Right renal cortex interstitium (tissue), 3 donors: ENCODE data around the gene IL6ST. TPM values are rescaled to one million over a fixed set of nuclear protein-coding genes. Genes with fewer than 3 reads are reported as not detected.

Experiments used
- DNase-seq, 3 donors: peaks; one replicate each; pipeline ENCODE4 v3.0.0-alpha.2; 2013; ENCODE audit warnings: low read depth in 3 of 3, low spot score in 2 of 3
- polyA plus RNA-seq, 3 donors: library from polyadenylated mRNA; unstranded; fragments of 120-200 nt; gene quantifications; one replicate each; pipeline ENCODE4 v1.2.1, GENCODE V29; 2013; ENCODE audit not compliant: insufficient read length in 3 of 3

The IL6ST gene
- polyA plus RNA-seq, 3 donors: 143 to 153 (median 152) TPM

DNA sequence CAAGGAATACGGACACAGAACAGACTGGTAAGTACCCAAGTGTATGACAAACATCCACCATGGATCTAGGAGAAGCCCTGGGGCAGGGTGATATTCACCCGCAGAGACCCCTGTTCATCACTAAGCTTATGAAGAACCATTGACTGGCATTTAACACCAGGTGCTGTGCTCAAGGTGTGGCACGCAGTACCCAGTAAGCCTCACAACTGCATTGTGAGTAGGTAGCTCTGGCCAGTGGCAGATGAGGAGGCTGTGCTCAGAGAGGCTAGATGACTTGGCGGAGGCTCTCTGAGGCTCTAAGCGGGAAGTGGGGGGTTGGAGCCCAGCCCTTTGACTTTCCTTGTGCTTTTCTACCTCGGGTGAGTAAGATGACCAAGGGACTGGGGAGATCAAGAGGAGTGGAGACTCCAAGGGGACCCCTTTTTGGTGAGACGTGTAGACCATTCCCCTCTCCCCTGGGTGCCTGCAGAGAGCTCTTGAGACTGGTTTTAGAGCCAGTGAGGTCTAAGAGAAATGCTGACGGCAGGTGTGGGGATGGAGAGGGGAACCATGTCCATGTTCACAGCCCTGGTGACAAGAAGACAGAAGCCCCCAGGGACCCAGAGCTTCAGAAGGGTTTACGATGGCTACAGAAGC lies 70.8 kb downstream of the IL6ST start:
- DNase-seq: no peak

DNA sequence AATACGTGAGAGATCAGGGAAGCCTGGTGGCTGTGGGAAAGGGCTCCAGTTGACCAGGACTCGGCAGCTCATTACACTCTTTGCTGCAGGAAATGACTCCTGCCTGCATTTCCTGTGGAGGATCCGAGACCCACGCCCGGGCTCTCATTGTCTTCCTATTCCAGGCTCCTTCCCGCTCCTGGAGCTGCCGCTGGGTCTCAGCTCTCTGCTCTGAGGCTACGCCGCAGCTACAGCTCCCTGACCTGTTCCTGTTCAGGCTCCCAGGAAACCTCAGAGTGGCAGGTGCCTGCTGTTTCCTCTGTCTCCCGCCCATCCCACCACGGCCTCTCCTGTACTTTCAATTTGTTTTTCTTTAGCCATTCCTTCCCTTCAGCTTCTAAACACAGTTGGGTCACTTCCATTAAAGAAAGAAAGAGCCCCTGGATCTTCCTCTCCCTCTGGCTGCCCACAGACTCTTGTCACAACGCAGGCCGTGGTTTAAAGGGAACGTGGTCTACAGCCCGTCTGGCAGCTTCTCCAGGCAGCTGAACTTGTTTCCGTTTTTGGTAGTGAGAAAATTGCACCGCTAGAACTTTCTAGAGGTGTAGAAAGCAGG lies 71.5 kb downstream of the IL6ST start:
- no peak for DNase-seq

DNA sequence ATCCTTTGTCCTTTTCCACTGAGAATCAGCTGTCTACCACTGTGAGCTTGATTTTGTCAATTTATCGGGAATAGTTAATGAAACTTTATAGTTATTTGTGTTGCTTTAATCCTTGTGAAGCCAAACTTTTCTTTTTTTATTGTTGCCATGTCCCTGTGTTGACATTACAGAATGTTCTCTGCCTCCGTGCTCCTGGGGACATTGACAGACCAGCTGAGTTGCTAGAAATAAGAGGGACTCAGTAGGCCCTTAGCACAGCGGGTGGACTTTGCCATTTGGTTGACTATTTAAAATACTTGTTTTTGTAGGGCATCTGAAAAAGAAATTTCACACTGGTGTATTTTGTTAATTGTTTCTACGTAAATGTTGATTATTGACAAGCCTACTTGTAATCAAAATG lies 73.1 kb downstream of the IL6ST start:
- no peak for DNase-seq

DNA sequence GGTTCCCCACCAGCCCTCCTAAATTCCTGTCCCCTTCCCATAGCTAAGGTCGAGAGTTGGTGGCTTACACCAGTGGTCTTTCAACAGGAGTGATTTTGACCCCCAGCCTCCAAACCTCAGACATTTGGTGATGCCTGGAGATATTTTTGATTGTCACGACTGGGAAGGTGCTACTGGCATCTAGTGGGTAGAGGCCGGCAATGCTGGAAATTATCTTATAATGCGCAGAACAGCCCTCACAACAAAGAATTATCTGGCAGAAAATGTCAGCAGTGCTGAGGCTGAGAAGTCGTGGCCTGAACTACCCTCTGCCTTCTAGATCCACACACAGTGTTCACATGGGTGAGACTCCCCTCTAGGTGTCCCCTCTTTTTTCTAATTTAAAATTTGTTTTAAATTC lies 74.0 kb downstream of the IL6ST start:
- DNase-seq: no peak

DNA sequence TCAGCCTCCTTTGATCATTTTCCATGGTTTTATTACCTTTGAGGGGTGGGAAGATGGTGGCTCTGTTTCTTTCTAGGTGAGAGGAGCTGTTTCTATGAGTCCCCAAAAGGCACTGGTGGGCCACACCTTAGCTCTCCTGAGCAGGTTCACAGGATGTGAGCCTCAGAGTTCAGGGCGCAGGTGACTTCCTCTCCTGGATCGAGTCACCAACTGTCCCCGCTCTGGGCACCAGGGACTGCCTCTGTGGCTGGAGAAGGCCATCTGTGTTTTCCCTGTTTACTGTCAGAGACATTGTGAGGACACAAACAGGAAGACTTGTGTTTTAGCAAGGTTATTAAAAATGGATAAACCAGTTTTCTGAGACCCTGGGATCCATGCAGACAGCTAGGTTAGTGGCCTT lies 75.1 kb downstream of the IL6ST start:
- DNase-seq: no peak

DNA sequence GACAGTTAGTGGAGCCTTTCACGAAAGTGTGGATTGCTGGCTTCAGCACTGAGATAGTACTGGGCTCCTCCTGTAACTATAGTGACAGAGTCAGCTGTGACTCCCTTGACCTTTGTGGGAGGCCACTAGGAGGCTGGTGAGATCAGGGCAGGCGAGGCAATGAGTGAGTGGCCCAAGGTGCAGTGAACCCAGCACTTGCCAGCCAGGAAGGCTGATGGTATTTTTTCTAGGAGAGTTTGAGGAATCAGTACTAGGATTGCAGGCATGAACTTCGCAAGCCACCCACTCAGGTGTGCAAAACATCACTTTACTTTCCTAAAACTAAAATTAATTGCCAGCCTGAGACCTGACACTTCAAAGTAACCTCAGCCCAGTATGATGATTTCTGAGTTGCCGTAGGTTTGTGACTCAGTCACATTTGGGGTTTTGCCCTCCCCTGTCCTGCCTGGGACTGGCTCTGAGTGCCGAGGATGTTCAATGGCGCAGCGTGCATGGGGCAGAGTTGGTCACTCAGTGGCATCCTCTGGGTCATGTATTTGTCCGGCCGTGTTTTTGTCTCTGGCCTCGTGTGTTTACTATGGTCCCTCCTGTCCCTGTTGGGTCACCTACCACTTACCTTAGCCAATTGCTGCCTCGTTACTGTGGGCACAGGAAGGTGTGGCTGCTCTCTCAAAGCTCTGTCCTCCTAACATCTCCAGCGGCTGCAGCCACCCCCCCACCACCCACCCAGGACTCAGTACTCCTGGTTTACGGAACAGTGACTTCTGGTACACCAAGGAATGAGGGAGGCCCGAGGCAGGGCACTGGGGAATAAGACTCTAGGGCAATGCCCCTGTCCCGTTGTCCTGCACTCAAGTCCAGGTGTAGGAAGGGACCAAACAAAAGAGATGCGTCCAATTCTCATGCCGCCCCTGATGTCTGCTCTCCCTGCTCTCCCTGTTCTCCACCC lies 76.4 kb downstream of the IL6ST start:
- no peak for DNase-seq

DNA sequence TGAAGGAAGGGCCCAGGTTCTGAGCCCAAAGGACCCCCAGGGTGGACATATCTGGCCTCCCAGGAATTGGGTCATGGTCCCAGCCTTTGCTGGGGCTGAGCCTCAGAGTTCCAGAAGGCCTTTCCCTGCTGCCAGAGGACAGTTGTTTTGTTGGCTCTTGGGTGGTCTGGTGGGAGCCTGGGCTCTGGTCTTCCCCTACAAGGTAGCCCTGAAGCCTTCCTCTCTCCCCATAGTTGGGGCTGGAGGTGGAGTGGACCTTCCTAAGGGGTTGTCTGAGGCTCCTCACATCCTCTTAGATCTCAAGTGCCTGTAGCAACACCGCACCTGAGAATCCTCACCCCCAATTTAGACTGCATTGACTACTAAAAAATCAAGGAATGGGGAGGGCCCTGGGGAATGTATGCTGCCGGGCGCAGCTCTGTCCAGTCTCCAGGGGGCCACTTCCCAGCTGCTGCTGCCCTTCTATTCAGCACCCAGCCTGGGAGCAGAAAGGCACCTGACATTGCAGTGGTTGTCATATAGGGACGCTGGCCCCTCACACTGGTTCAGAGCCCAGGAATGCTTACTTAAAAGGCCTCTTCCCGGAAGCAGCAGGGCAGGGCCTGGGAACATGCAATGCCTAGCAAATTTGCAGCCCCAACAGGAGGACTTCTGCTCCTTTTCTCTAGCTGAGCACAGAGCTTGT lies 77.2 kb downstream of the IL6ST start:
- DNase-seq: no peak

DNA sequence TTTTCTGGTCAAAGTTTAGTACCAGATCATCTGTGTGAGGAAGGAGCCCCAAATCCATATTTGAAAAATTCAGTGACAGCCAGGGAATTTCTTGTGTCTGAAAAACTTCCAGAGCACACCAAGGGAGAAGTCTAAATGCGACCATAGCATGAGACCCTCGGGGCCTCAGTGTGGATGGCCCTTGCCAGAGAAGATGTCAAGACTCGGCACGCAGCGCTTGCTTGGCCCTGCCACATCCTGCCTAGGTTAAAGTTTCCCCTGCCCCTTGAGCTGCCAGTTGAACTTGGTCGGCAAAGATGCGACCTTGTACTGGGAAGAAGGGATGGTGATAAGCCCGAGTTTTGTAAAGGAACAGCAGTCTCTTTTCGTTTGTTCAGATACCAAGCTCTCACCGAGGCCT lies 77.8 kb downstream of the IL6ST start:
- no peak for DNase-seq

DNA sequence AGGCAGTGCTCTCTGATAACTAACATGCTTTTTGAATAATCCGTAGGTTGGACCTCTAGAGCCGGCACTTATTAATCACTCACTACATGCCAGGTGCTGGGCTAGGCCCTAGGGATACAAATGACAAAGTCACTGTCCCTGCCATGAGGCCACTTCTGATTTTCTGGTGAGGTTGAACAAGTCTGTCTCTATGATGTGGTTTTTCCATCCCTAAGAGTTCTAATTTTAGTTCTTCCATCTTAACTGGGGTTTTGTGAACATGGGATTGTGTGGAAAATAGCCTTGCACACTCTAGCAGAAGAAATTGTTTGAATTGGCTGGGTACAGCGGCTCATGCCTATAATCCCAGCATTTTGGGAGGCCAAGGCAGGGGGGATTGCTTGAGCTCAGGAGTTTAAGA lies 79.0 kb downstream of the IL6ST start:
- DNase-seq: no peak

DNA sequence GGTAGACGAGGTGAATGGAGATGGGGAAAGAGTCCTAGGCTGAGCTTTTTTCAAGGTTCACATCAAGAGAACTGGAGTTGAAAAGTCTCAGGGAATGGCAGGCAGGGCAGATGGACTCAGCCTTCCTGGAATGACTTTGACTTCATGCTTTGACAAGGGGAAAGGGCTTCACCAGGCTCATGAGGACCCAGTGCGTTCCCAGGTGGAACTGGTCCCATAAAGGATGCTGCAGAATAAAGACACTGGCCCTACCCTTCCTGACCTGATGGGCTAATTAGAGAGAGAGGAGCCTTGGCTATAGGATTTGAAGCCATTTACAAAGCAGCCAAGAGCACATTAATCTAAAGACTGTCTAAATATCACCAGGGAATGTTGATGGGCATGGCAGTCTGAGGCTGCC lies 79.8 kb downstream of the IL6ST start:
- DNase-seq: no peak

DNA sequence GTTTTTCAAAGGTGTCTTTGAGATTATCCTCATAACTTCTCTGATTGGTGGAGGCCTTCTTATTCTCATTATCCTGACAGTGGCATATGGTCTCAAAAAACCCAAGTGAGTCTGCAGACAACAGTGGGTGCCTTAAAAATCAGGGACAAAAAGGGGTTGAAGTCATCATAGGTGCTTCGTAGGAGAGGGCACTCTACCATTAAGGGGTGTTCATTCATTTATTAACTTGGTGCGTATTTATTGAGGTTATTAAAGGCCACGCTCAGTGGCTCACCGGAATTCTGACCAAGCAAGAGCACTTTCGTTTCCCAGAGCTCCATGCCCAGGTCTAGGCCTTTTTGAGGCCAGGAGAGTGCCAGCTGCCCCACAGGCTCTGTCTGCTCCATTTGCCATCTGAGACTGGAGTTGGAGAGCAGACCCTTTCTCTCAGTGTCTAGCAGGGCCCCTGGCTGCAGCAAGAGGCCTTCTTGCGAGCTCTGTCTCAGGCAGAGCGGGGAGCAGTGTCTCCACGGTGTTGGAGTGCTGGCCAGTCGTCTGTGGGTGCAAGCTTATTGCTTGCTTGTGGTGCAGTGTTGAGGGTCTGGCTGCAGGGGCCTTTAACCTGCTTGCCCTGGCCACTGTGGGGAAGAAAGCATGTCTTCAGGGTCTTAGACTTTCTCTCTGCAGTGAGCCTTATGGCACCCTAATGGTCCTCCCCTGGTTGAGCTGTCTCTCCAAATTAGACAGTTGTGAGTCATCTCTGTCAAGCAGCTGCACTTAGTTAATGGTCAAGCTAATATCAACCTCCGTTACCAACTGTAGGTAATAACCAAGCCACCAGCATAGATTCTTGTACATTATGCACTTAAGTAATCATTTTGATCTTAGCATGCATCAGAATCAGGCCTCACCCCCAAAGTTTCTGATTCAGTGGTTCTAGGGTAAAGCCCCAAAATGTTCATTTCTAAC lies 81.0 kb downstream of the IL6ST start:
- no peak for DNase-seq

DNA sequence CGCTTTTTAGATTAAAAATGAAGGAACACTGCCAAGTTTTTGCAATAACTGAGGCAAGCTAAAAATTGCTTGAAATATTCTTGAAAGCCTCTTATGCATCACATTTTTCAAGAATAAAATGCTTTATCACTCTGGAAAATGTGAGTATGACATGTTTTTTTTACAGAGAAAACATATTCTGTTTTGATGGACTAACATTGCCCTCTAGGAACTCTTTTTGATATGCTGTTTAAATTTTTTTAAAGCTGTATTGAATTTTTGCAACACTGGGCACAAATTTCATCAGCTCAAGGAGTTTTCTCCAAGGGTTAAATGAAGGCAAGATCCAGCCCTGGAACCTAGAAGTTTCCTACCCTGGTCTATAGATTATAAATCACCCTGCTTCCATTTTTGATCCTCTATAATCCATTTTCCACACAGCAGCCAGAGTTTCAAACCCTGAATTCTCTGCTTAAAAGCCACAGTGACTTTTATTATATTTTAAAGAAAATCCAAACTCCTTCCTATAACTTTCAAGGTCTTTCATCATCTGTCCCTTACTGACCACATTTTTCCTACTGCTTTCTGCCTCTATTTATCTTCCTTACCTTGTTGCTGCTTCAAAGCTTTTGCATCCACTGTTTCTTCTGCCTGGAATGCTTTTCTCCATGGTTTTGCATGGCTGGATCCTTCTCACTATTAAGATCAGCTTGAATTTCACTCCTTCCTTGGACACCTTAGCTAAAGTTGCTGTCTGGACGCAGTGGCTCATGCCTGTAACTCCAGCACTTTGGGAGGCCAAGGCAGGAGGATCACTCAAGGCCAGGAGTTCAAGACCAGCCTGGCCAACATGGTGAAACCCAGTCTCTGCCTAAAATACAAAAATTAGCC lies 82.7 kb downstream of the IL6ST start:
- DNase-seq: no peak

DNA sequence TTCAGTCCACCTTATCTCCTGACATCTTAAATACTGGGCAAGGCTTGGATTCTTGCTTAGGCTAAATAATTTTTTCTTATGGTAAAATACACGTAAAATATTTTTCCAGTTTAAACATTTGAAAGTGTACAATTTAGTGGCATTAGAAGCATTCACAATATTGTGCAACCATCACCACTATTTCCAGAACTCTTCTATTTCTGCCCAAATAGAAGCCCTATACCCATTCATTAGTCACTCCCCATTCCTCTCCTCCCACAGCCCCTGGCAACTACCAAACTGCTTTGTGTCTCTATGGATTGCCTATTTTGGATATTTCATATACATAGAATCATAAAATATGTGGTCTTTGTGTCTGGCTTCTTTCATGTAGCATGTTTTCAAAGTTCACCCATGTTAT lies 86.0 kb downstream of the IL6ST start:
- no peak for DNase-seq

DNA sequence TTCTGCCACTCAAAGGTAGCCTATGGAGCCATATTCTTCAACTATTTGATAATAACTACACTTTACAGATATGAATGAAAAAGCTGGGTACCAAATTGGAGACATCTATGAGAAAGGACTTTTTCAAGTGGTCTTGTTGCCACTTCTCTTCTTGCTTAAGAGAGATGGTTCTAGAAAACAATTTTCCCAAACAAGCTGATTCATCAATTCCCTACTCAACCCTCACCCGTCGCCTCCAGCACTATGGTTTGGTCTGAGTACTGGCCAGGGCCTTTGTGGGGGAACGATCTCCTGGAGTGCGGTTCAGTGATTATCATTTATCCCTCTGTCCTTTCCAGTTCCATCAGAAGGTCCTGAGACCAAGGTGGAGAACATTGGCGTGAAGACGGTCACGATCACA lies 86.8 kb downstream of the IL6ST start:
- no peak for DNase-seq

DNA sequence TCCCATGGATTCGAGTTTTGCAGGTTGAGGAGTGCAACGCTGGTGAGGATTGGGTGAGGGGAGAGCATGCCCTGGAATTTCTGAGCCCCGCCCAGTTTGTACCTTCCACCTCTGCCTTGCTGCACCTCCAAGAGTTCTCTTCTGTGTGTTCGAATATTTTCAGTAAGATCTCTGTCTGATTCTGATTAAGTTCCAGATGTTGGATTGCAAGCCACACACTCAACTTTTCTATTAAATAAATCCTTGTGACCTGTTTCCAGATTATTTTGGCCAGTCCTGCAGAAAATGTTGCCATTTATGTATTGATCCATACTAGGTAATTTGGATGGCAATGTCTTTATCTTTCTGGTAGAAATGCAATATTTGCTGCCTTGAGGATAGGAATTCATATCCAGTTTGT lies 89.5 kb downstream of the IL6ST start:
- DNase-seq: no peak

DNA sequence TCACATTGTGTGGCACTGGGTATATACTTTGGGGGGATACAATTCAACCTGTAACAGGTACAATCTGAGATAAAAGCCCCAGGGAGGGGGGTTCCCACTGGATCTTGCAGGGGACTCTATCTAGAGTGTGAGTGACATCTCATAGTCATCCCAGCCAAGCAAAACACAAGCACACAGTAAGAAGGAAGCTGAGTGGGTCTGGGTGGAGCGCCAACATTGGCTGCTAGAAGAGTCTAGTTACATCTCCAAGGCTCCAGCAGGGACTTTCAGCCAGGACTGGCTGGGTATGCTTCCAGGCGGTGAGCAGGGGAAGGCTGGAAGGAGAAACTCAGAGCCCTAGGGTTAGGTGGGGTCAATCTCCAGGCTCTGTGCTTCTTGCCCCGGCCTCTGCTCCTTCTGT lies 90.6 kb downstream of the IL6ST start:
- no peak for DNase-seq

DNA sequence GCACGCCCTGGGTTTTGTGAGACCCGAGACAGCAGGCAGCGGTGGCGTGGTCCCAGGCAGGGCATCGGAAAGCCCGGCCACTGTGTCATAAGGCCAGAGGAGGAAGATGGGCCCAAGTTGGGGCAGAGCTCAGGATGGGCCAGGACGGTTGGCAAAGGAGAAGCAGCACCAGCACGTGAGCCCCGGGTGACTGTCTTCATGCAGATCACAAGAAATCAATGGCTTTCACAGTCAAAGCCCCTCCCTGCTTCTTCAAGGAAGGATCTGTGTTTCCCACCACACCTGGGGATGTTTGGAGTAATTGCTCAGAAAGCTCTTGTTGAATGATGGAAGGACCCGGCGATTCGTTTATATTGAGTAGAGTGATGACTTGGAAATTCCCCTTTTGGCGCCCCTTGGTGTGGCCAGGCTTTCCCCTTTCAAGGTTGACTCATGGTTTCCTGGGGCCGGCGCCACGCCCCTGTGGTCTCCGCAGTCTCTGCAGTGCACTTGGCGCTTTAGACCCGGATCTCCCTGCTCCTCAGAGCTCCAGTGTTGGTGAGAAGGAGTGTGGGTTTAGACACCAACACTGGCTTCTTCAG lies 91.6 kb downstream of the IL6ST start:
- DNase-seq: no peak

DNA sequence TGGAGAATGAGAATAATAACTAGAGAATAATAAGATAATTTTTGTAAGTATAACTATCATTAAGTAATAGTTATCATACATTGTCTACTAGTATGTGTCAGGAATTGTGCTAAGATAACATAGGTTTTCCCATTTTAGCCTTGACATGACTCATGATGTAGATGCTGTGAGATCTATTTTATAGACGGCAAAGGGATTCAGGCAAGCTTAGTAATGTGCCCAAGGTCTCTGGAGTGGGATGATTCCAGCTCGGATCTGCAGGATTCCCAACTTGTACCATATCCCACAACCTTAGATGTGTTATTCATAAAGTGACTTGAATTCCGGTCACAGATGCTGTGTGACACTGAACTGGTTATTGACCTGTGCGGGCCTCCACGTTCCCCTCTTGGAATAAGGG lies 92.1 kb downstream of the IL6ST start:
- DNase-seq: no peak

DNA sequence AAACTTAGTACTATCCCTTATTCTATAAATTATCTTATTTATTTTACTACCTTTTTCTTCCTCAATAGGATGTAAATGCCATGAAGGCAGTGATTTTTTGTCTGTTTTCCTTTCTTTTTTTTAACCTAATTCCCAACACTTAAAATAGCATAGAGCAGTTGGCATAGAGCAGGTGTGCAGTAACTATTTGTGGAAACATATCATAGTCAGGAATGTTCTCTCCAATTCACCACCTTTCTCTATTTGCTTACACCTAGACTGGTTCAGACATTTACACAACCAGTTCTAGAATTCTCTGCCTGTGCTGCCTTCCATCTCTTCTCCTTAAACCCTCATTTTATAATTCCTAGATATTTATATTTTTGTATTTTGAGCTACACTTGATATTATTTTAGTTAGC lies 94.0 kb downstream of the IL6ST start:
- DNase-seq: no peak
